ENCODE results near the gene SMIM29.

SMIM29 gene

DNA sequence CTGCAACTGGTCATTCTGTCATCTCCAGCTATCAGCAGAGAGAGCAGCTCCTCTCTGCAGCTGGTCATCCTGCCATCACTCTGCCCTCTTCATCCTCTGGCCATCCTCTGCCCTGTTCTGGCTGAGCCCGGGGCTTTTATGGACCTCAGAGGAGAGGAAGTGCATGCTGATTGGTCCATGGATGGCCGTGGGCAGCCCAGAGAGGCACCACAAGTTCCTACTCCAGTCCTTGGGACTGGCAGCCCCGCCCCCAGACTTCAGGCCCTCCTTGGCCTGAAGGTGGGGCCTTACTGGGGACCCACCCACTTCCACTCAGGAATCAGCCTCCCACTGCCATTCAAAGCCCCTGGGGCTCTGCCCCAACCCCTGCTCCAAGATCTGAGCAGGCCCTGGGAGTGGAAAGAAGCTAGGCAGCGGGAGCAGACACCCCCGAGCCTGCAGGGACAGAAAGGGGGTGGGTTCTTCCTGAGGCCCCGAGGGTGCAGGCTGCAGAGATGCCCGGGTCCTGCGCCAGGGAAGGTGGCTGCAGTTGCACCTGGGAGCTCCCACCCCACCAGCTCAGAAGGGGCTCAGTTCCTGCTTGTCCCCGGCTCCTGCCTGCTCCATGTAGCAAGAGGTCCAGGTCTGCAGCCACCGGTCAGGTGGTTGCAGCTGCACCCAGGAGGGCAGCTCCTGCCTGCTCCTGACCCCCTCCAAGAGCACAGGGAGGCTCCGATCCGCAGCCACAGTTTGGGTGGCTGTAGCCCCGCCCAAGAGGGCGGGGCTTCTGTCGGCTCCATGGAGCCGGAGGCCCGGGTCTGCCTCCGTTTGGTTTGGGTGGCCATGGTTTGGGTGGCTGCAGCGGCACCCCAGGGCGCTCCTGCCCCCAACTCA lies 46.2 kb downstream of the SMIM29 start:
- Histone ChIP-seq H3K27ac (no peak overlapping the region), H3K4me3 (no peak overlapping the region)

DNA sequence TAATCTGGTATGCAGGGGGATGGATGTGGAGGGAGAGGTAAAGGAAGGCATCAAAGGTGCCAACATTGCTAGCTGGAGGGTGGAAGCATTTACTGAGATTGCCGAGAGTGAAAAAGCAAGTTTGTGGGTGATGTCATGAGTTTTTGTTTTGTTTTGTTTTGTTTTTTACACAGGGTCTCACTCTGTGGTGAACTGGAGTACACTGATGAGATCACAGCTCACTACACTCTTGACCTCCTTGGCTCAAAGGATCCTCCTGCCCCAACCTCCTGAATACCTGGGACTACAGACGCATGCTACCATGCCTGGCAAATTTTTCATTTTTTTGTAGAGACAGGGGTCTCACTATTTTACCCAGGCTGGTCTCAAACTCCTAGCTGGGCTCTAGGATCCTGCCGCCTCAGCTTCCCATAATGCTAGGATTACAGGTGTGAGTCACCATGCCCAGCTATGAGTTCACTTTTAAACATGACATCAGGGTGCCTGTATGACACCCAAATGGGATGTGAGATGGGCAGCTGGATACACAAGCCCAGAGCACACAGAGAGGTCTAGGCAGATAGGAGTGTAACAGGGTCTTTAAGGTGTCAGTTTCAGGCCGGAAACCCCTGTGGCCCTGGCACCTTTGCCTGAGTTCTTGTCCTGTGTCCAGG lies 47.2 kb downstream of the SMIM29 start:
- Histone ChIP-seq H3K4me3 (no peak overlapping the region), H3K27ac (no peak overlapping the region)

DNA sequence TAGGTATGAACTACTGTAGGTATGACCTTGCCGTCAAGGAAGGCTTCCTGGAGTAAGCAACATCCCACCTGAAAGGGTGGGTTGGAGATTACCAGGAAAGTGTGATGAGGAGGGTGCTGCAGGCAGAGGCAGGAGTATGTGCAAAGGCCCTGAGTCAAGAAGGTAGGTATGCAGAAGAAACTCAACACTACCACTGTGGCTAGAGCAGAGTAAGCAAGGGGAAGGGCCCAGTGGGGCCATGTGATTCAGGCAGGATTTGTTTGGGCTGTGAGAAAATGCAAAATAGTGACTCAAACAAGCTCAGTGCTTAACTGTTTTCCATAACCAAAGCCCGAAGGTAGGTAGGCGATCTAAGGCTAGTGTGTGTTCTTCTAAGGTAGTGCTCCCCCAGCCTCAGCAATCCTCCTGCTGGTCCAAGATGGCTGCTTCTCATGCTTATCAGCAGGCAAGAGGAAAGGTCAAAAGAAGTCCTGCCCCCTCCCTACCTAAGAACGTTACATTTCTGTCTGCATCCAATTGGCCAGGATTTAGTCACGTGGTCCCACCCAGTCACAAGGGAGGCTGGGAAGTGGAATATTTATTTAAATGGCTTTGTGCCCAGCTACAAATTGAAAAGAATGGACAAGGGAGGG lies 48.4 kb downstream of the SMIM29 start:
- Histone ChIP-seq H3K27ac (no peak overlapping the region), H3K4me3 (no peak overlapping the region)

DNA sequence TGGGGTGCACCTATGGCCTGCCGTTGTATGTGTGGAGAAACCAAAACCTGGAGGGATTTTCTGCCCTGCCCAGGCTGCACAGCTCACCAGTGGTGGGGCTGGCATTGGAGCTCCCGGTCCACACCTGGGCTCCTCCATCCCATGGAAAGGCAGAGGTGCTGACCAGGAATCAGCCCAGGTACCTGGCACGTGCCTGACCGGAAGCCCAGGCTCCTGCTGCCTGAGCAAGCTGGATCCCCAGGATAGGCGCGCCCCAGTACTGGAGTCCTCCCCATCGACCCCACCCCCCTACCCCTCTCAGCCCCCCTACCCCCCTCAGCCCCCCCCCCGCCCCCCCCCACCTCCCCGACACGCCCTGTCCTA lies 52.0 kb downstream of the SMIM29 start:
- Histone ChIP-seq H3K4me3 (peak overlapping the region; percentile 25 to 54 (median 40)), H3K27ac (peak overlapping the region in 4 of 21 experiments; percentile 11 to 67 (median 34))

Data from skin epidermis (tissue), 12 donors.